Mesodermal cell (in vitro differentiated cells): ENCODE results near the gene RGMA.

Experiments used
- H3K27ac ChIP-seq: 2 replicates; pipeline ENCODE4 v1.7.0; 2013; ENCODE audit warnings: mild to moderate bottlenecking, low read depth, low read length, moderate library complexity; ENCODE audit not compliant: severe bottlenecking
- H3K36me3 ChIP-seq: 2 replicates; pipeline ENCODE4 v1.7.1; 2013; ENCODE audit warnings: mild to moderate bottlenecking, low read length, moderate library complexity; ENCODE audit not compliant: control insufficient read depth, insufficient read depth
- H3K4me1 ChIP-seq: one replicate; pipeline ENCODE4 v1.7.1; 2013; ENCODE audit warnings: mild to moderate bottlenecking, low read length; ENCODE audit not compliant: insufficient read depth, control insufficient read depth, poor library complexity, severe bottlenecking
- H3K4me3 ChIP-seq: 2 replicates; pipeline ENCODE4 v1.7.0; 2013; ENCODE audit warnings: low read length, control low read depth, mild to moderate bottlenecking; ENCODE audit not compliant: insufficient read depth, poor library complexity, severe bottlenecking; ENCODE audit errors: extremely low read depth
- H3K9me3 ChIP-seq: 2 replicates; pipeline ENCODE4 v1.7.1; 2013; ENCODE audit warnings: mild to moderate bottlenecking, low read length, moderate library complexity; ENCODE audit not compliant: control insufficient read depth
- WGBS, 2 experiments: methylation state at CpG; one replicate each; pipeline ENCODE4 v1.1.5; 2013; ENCODE audit warnings: missing lambda C conversion rate in 2 of 2; ENCODE audit not compliant: insufficient coverage in 2 of 2; 5-methylcytosine and 5-hydroxymethylcytosine counted together

Gene RGMA

DNA sequence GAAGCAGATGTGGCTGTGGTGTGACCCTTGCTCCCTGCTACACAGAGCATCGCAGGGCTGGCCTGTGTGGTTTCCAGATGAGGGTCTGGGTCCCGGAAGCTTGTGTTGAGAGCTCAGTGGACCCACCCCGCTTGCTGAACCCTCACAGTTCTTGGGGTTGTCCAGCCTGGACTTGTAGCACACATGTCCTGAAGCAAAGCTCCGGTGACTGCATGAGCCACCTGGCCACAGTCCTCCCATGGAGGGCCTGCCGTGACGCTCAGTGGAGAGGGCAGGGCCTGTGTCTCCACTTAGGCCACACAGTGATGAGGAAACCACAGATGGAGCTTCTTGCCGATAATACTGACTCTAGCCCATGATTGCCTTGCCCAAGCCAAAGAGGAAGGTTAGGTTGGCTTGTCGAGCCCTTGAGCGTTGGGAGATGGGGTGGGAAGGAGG lies 62.6 kb downstream of the RGMA start:
- no peak overlapping the region for H3K4me3 ChIP-seq
- 96 to 97% methylated on average over 8 to 9 of the region's 9 CpGs for WGBS, 2 experiments
- H3K36me3 ChIP-seq, result peaks cover 65% of the 10 kb centered on the region
- peak overlapping the region; percentile 20 for H3K27ac ChIP-seq
- H3K4me1 ChIP-seq, result peaks cover 10% of the 10 kb centered on the region
- no peaks in the 10 kb centered on the region for H3K9me3 ChIP-seq

DNA sequence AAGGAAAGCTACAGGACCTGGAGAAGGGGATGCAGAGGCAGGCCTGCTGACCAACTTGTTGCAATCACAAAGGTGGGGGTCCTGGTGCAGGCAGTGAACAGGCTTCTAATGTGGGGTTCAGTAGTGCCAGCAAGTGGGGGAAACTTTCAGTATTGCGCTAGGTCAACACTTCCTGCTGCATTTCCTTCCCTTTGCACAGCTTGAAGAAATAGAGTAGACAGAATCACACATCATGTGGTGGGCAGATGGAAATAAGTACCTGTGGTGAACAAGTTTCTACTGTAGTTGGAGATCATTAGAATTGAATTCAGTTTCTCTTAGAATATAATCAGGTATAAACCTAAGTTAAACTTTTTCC lies 63.4 kb downstream of the RGMA start:
- no CpG with 5 or more reads among the region's 1 CpG for WGBS, 2 experiments
- Histone ChIP-seq H3K4me1 (peaks cover 10% of the 10 kb centered on the region), H3K9me3 (no peaks in the 10 kb centered on the region), H3K36me3 (peaks cover 73% of the 10 kb centered on the region), H3K27ac (no peak overlapping the region), H3K4me3 (no peak overlapping the region)

DNA sequence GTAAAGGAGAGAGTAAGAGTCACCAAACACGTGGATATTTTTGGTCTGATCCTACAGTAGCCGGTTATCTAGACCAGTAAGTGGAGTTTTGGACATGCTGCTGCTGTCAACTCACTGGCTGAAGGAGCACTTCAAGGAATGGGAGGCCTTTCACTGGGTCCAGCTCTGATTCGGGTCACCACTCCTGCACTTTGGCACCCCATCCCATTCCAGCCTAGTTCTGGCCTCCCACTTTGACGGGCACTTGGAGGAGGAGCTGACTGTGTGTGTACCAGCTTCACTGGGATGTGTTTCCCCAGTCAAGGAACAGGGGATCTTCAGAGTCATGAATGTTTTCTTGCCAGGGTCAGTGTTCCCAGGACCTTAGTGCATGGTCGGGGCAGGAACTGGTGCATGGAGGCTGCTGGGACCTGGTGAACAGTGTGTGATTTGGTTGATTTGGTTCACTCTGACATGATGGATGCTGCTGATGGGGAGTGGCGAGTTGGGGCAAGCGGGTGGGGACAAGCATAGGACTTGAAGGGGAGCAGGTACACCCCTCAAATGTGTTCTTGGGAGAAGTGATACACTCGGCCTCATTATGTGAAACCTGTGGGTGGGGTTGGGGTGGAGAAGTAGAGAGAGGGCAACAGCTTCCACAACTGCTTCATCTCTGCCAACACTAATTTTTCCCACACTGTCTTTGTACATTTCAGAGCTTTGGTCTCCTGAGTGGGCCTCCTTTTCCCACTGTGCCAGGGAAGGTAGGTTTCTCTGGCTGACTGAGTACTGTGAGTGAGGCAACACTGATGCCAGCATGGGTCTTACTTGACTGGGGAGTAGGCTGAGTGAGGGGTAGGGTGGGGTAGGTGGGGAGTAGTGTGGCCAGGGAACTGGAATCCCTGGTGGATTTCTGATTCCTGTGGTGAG lies 64.0 kb downstream of the RGMA start:
- 98 to 100% methylated on average over 5 to 7 of the region's 8 CpGs for WGBS, 2 experiments
- Histone ChIP-seq H3K27ac (no peak overlapping the region), H3K9me3 (no peaks in the 10 kb centered on the region), H3K4me1 (peaks cover 10% of the 10 kb centered on the region), H3K4me3 (no peak overlapping the region), H3K36me3 (peaks cover 79% of the 10 kb centered on the region)

DNA sequence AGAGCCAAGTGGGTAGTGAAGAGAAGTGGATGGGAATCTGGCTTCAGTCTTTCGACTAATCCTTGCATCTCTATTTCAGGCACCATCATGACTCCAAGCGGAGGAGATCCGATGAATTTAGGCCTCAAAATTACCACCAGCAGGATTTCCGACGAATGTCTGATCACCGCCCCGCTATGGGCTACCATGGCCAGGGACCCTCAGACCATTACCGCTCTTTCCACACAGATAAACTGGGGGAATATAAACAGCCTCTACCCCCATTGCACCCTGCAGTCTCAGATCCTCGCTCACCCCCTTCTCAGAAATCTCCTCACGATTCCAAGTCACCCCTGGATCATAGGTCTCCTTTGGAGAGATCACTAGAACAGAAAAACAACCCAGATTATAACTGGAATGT lies 64.7 kb downstream of the RGMA start:
- Histone ChIP-seq H3K4me1 (peaks cover 10% of the 10 kb centered on the region), H3K27ac (no peak overlapping the region), H3K36me3 (peaks cover 86% of the 10 kb centered on the region), H3K9me3 (no peaks in the 10 kb centered on the region), H3K4me3 (no peak overlapping the region)
- WGBS, 2 experiments, result 94% methylated on average over 9 to 10 of the region's 10 CpGs

DNA sequence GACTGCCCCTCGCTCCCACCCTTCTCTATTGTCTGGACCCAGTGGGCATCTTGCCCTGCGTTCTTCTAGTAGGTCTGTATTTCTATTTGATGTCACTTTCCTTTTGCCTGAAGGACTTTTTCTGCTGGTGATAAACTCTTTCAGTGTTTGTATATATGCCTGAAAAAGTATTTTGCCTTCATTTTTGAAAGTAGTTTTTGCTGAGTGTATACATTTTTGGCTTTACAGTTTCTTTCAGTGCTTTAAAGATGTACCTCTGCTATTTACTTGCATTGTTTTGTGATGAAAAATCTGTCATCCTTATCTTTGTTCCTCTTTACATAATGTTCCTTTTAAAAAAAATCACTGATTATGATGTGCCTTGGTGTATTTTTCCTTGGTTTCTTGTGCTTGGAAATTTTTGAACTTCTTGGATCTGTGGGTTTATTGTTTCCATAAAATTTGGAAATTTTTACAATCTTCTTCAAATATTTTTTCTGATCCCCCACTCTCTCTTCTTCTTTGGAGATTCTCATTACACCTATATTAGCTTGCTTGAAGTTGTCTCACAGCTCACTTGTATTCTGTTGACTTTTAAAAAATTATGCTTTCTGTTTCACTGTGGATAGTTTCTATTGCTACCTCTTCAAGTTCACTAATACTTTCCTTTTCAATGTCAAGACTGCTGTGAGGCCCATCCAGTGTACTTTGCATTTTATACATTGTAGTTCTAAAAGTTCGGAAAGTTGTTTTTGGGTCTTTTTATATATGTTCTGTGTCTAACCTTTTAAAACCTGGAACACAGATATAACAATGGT lies 67.8 kb downstream of the RGMA start:
- H3K27ac ChIP-seq, result no peak overlapping the region
- H3K9me3 ChIP-seq, result no peaks in the 10 kb centered on the region
- H3K4me3 ChIP-seq, result no peak overlapping the region
- peaks cover 100% of the 10 kb centered on the region for H3K36me3 ChIP-seq
- H3K4me1 ChIP-seq, result peaks cover 4% of the 10 kb centered on the region
- WGBS, 2 experiments, result no CpG with 5 or more reads among the region's 3 CpGs

DNA sequence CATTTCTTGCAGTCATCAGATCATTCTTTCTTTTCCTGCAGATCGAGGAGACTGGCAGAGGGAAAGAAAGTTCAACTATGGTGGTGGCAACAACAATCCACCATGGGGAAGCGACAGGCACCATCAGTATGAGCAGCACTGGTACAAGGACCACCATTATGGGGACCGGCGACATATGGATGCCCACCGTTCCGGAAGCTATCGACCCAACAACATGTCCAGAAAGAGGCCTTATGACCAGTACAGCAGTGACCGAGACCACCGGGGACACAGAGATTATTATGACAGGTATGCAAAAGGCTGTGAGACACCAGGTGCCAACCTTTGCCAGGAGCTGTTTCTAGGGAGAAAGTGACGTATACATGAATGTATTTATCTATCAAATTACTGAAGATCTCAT lies 69.0 kb downstream of the RGMA start:
- WGBS, 2 experiments, result 99% methylated on average over 9 to 10 of the region's 10 CpGs
- Histone ChIP-seq H3K36me3 (peaks cover 100% of the 10 kb centered on the region), H3K4me3 (no peak overlapping the region)

DNA sequence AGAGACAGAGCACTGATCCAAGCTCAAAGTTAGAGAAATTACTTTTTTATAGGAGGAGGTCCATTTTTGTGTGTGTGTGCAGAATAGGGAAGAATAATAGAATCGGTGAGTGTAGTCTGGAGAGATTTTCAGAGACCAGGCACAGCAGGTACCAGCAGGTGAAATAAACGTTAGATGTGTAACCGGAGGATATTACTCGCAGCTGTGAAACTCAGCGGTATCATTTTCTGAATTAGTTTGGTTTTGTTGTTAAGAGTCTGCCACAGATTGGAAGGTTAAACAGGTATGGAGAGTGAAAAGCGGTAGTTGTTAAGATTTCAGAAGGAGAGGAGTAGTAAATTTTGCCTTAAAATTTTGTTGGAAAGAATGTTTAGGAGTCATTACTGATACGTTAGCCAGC lies 69.9 kb downstream of the RGMA start:
- Histone ChIP-seq H3K4me3 (no peak overlapping the region), H3K27ac (no peak overlapping the region), H3K36me3 (peaks cover 100% of the 10 kb centered on the region), H3K9me3 (no peaks in the 10 kb centered on the region), H3K4me1 (no peaks in the 10 kb centered on the region)
- 94 to 97% methylated on average over 7 of the region's 7 CpGs for WGBS, 2 experiments

More for the DNA sequence above, 69.0 kb downstream of the RGMA start:
- Histone ChIP-seq H3K27ac (no peak overlapping the region), H3K4me1 (no peaks in the 10 kb centered on the region), H3K9me3 (no peaks in the 10 kb centered on the region)

DNA sequence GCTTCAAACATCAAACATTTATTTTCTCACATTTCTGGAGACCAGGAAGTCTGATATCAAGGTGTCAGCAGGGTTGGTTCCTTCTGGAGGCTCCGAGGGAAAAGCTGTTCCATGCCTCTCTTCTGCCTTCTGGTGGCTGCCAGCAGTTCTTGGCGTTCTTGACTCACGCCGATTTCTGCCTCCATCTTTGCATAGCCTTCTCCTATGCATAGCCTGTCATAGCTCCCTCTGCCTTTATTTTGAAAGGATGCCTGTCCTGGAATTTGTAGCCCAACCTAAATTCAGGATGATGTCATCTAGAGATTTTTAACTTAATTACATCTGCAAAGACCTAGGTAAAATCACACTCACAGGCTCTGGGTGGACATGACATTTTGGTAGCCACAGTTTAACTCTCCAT lies 70.4 kb downstream of the RGMA start:
- peaks cover 100% of the 10 kb centered on the region for H3K36me3 ChIP-seq
- no peak overlapping the region for H3K4me3 ChIP-seq
- H3K9me3 ChIP-seq, result no peaks in the 10 kb centered on the region
- H3K27ac ChIP-seq, result no peak overlapping the region
- WGBS, 2 experiments, result 82 to 86% methylated on average over 1 to 4 of the region's 4 CpGs
- no peaks in the 10 kb centered on the region for H3K4me1 ChIP-seq

DNA sequence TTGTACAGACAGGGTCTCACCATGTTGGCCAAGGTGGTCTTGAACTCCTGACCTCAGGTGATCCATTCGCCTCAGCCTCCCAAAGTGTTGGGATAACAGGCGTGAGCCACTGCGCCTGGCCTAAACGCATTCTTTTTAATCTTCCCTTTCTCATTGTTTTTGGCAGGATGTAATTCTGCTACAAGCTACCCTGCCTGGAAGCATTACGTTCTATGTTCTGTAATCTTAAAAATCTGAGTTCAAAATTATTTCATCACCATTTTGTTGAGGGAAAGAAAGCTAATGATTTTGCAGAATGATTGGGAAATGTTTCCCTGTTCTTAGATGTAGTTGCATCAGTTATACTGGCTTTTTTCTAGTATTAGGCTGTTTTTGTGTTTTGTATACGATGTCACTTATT lies 71.5 kb downstream of the RGMA start:
- no peaks in the 10 kb centered on the region for H3K9me3 ChIP-seq
- H3K27ac ChIP-seq, result no peak overlapping the region
- 92 to 98% methylated on average over 4 of the region's 6 CpGs for WGBS, 2 experiments
- H3K4me3 ChIP-seq, result no peak overlapping the region
- peaks cover 100% of the 10 kb centered on the region for H3K36me3 ChIP-seq
- no peaks in the 10 kb centered on the region for H3K4me1 ChIP-seq

DNA sequence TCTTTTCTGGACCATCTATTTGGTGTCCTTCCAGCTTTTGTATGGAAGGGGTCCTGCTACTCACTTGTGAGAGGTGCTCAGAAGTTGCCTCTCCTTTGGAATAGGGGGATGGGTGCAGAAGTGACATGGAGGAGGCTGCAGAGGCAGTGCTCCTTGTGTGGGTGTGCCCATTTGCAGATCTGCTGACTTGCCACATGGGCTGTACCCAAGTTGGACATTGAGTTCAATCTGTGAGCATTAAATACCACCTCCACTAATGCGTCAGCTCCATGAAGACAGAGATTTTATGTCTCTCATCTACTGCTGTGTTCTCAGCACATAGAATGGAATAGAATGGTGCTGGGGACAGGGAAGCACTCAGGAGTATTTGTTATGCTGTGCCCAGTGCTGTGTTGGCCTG lies 76.2 kb downstream of the RGMA start:
- WGBS, 2 experiments, result 100% methylated on average over 1 of the region's 1 CpG; no CpG with 5 or more reads in 1 of the 2 experiments
- H3K4me3 ChIP-seq, result no peak overlapping the region
- H3K27ac ChIP-seq, result no peak overlapping the region
- no peaks in the 10 kb centered on the region for H3K4me1 ChIP-seq
- H3K36me3 ChIP-seq, result peaks cover 100% of the 10 kb centered on the region
- H3K9me3 ChIP-seq, result no peaks in the 10 kb centered on the region
